ENCODE results near the gene KRTAP9-7.

KRTAP9-7 gene

GRCh38 chr17:41322094-41322902, 46.8 kb downstream of the KRTAP9-7 start:
- no peak for DNase-seq (ENCODE audit: low read depth)

DNA sequence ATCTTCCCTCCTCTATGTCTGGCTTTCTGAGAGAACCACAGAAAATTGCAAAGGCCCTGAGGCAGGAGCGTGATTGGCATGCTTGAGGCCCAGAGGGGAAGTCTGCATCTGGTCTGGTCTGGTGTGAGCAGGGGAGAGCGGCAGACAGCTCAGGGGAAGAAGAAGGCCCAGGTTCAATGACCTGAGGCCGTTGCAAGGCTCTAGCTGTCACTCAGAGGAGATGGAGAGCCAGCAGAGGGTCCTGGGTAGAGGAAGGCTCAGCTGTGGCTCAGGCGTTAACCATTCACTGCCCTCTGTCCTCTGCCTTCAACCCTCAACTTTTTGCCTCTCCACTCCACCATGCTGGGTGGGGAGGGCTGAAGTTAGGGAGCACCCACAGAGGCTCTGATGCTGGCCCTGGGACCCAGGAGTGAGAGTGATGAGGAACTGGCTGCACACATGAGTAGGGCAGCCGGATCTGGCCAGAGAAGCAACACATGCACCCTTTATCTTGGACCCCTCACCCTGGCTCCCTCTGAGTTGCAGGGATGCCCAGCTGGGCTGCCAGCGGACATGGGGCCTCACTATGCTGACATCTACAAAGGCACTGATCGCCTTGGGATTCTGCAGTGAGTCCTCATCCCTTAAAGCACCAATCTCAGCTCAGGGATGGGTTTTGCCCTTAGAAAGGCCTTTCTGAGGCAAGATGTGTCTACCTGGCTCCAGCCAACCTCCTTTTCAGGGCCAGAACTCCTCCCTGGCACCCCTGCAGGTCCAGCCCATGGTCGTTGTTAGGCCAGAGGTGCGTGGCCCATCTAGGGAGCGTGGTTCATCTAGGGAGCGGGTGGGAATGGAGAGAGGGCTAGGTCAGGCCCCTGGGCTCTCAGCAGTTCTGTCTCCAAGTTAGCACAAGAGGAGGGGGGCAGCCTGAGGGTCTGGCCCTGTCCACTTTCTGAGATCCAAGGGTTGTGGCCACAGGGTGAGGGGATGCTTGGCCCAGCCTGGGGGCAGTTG, 47.7 kb downstream of the KRTAP9-7 start:
- no peak for DNase-seq (ENCODE audit: low read depth)

DNA sequence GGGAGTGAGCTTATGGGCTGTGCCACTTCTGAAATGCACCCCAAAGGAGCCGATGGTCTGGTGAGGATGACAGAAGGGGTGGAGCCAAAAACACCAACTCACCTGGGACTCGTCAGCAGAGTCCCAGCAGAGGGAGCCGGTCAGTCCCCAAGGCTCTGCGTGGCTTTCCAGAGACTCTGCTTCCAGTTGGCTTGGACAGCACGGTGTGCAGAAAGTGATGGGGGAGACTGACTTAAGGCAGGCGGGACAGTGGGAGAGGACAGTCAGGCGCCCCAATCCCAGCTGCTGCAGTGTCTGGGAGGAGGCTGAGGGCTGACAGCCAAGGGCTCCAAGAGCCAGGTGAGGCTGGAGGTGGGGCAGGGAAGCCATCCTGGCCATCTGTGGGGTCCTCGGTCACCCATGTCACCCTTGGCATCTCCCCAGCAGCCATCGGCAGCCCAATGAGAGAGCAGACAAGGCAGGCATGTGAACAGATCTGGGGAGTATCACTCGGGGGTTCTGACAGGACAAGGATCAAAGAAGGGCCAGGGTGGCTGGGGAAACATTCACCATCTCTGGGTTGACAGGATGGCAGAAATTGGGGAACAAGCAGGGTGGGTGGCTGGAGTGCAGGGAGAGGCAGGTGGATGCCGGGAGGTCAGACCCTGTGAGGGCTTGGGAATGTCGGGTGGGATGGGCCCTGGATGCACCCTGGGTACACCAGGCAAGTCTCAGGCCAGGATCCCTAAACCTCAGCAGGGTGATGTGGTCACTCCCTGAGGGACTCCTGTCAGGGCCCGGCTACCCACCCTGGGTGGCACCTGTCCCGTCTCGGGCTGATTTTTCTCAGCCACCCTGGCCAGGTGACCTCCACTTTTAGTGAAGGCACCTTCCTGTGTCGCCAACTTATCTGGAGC, 48.9 kb downstream of the KRTAP9-7 start:
- no peak for DNase-seq (ENCODE audit: low read depth)

DNA sequence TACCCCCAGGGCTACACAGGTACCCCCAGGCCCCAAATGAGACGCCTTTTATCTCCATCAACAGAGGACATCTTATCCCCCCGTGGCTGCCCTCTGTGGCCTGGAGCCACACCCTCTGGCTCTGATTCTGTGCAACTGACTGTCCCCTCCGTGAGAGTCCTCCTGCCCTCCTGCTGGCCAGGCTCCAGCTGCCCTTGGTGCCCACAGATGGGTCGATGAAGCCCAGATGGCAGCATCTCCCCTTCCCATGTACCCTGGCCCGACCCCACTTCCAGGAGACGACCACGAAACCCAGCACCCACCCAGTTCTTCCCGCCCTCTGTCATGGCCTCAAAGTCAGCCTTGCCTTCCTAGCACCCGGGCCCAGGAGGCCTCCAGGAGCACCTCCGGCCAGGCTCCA, 49.6 kb downstream of the KRTAP9-7 start:
- no peak for DNase-seq (ENCODE audit: low read depth)

- DNase-seq (ENCODE audit: low read depth) = no peak
These were observed 50.1 kb downstream of the KRTAP9-7 start for GRCh38 chr17:41325611-41326010.
